ENCODE results near the gene SCGB1A1. TPM values are rescaled to one million over a fixed set of nuclear protein-coding genes. Genes with fewer than 3 reads are reported as not detected.

SCGB1A1 gene
- total RNA-seq, 4 donors from 2014 or later: not detected

DNA sequence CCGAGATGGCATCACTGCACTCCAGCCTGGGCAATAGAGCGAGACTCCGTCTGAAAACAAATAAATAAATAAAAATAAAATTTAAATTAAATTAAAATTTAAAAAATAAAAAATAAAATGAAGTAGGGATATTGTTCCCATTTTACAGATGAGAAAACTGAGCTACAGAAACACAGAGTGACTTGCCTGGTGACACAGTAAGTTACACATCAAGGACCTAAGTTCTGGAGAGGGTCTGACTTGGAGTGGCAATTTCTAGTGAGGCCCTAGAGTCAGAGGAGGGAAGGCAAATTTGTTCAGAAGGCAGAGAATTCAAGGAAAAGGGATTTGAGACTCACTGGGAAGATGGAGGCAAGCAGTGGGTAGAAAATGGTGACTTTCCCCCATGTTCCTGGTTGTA, 2.0 kb downstream of the SCGB1A1 start:
- no peak for DNase-seq (ENCODE audit: low spot score in 2 of 2)
- TF ChIP-seq, protein P1, sequence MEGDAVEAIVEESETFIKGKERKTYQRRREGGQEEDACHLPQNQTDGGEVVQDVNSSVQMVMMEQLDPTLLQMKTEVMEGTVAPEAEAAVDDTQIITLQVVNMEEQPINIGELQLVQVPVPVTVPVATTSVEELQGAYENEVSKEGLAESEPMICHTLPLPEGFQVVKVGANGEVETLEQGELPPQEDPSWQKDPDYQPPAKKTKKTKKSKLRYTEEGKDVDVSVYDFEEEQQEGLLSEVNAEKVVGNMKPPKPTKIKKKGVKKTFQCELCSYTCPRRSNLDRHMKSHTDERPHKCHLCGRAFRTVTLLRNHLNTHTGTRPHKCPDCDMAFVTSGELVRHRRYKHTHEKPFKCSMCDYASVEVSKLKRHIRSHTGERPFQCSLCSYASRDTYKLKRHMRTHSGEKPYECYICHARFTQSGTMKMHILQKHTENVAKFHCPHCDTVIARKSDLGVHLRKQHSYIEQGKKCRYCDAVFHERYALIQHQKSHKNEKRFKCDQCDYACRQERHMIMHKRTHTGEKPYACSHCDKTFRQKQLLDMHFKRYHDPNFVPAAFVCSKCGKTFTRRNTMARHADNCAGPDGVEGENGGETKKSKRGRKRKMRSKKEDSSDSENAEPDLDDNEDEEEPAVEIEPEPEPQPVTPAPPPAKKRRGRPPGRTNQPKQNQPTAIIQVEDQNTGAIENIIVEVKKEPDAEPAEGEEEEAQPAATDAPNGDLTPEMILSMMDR (IDR thresholded peaks at IDR 0.05): no peak
- TF ChIP-seq POLR2A (IDR thresholded peaks at IDR 0.05): no peak
- intact Hi-C loops (cut with DNase I; ENCODE audit: low total_unique reads): no loop called here
- 96 to 97% methylated on average over 3 of the region's 3 CpGs for whole genome bisulfite sequencing, 2 donors
- no peak overlapping the region for H3K4me3 ChIP-seq (ENCODE audit: low read depth, poor library complexity, severe bottlenecking)

DNA sequence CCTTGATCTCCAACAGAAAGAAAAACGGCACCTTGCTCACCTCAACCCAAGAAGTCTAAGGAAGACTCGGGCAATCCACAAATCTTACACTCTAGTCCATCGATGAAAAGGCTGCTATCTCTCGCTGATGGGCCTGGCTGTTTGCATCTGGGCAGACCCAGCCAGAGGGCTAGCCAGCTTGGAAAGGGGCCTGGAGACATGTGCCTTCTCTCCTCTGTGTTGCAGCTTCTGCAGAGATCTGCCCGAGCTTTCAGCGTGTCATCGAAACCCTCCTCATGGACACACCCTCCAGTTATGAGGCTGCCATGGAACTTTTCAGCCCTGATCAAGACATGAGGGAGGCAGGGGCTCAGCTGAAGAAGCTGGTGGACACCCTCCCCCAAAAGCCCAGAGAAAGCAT, 3.2 kb downstream of the SCGB1A1 start:
- no peak overlapping the region for H3K4me3 ChIP-seq (ENCODE audit: low read depth, poor library complexity, severe bottlenecking)
- peak in 1 of 2 donors; percentile 92 for DNase-seq (ENCODE audit: low spot score in 2 of 2)
- TF ChIP-seq POLR2A (IDR thresholded peaks at IDR 0.05): no peak
- TF ChIP-seq, protein P1 (IDR thresholded peaks at IDR 0.05): no peak
- intact Hi-C loops (cut with DNase I; ENCODE audit: low total_unique reads): no loop called here
- 62 to 66% methylated on average over 7 of the region's 7 CpGs for WGBS, 2 donors

DNA sequence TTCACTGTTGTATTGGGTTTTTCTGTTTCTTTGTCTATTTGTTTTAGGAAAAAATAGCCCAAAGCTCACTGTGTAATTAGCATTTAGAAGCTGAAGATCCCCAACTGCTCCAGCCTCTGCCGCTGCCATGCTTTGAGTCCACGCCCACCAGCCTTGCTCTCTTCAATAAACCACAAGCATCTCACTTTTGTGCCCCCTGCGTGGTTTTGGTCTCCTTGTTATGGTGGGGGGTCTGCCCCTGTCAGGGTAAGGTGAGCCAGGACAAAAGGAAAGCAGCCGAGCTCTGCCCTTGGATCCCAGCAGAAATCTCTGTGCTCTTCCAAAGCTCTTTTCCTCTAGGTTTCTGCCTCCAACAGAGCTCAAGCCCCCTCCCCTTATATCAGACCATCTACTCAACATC, 4.2 kb downstream of the SCGB1A1 start:
- TF ChIP-seq POLR2A (IDR thresholded peaks at IDR 0.05): no peak
- TF ChIP-seq, protein P1 (IDR thresholded peaks at IDR 0.05): no peak
- 78 to 80% methylated on average over 4 of the region's 4 CpGs for WGBS, 2 donors
- intact Hi-C loops (cut with DNase I; ENCODE audit: low total_unique reads): no loop called here
- DNase-seq (ENCODE audit: low spot score in 2 of 2): no peak
- H3K4me3 ChIP-seq (ENCODE audit: low read depth, poor library complexity, severe bottlenecking): no peak overlapping the region

DNA sequence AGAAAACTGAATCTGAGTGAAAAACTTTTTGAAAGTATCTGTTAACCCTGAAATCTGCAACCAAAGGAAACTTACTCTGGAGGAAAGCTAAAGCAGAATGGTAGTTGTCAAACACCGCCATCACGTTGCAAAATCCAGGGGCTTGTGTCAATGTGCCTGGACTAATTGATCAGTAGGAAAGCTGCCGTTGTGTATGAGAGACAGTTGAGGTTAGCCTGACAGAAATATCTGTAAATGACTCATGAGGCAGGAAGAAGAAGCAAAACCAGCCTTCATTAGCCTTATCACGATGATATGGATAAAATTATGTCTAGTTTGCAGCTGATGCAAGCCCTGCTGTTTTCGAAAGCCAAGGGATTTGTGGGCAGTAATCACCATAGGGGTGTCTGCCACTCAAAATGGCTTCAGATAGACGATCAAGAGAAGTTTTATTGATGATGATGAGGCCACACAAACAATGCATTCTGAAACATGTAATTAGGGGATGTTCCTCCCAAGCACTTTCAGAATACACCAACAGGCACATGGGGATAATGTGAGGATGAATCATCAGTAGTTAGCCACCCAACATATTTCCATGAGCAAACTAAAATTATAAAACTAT, 8.9 kb downstream of the SCGB1A1 start:
- TF ChIP-seq, protein P1 (IDR thresholded peaks at IDR 0.05): no peak
- TF ChIP-seq POLR2A (IDR thresholded peaks at IDR 0.05): no peak
- WGBS, 2 donors: 36 to 41% methylated on average over 6 of the region's 6 CpGs
- intact Hi-C loops (cut with DNase I; ENCODE audit: low total_unique reads): loop anchor here (5.0 kb wide), 1 partner anchor 115 kb away; no protein-coding TSS in a partner anchor
- DNase-seq (ENCODE audit: low spot score in 2 of 2): no peak
- H3K4me3 ChIP-seq (ENCODE audit: low read depth, poor library complexity, severe bottlenecking): no peak overlapping the region

DNA sequence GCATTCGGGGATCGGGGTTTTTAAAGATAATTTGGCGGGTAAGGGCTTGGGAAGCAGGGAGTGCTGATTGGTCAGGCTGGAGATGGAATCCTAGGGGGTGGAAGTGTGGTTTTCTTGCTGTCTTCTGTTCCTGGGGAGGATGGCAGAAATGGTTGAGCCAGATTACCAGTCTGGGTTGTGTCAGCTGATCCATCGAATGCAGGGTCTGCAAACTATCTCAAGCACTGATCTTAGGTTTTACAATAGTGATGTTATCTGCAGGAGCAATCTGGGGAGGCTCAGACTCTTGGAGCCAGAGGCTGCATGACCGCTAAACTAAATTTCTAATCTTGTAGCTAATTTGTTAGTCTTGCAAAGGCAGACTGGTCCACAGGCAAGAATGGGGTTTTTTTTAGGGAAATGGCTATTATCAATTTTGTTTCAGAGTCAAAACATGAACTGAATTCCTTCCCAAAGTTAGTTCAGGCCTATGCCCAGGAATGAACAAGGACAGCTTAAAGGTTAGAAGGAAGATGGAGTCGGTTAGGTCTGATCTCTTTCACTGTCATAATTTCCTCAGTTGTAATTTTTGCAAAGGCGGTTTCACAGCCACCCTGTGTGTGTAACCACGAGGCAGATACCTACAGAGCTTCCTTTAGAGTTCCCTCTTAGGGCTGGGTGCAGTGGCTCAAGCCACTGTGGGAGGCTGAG, 10.2 kb downstream of the SCGB1A1 start:
- no peak for DNase-seq (ENCODE audit: low spot score in 2 of 2)
- intact Hi-C loops (cut with DNase I; ENCODE audit: low total_unique reads): loop anchor here (5.0 kb wide), 1 partner anchor 113 kb away; no protein-coding TSS in a partner anchor
- H3K4me3 ChIP-seq (ENCODE audit: low read depth, poor library complexity, severe bottlenecking): no peak overlapping the region
- 82 to 84% methylated on average over 8 of the region's 8 CpGs for WGBS, 2 donors
- TF ChIP-seq, protein P1 (IDR thresholded peaks at IDR 0.05): no peak
- TF ChIP-seq POLR2A (IDR thresholded peaks at IDR 0.05): no peak
